NCI-H1694 (cell line): ENCODE data around the gene CFDP1.
"Not testable (repeated sequence)": the region's sequence is repeated elsewhere in the genome, so short reads cannot be mapped to it uniquely, and the experiment has no call there.

Source experiments
- DNase-seq: peaks from one replicate; lab custom pipeline; 2025; lab: John Stamatoyannopoulos, UW

The CFDP1 gene

GRCh38 chr16:75432828-75433731 lies at the start of gene CFDP1:
CFDP1 (minus strand) TSS chr16:75433503; CDS start chr16:75433352, 151 bp downstream.
- peak; percentile 84 for DNase-seq

- DNase-seq = no peak
These were observed 49.3 kb upstream of the CFDP1 start for GRCh38 chr16:75482434-75483205.

GRCh38 chr16:75481475-75481874 lies 48.2 kb upstream of the CFDP1 start:
- DNase-seq = no peak

- DNase-seq = no peak
These were observed 46.2 kb upstream of the CFDP1 start for GRCh38 chr16:75479421-75479990.

- DNase-seq = no peak
These were observed 45.4 kb upstream of the CFDP1 start for GRCh38 chr16:75478480-75479345.

- no peak for DNase-seq
These were observed 44.6 kb upstream of the CFDP1 start for GRCh38 chr16:75477680-75478473.

- DNase-seq = no peak
These were observed 43.5 kb upstream of the CFDP1 start for GRCh38 chr16:75476817-75477216.

- DNase-seq = no peak
These were observed 42.1 kb upstream of the CFDP1 start for GRCh38 chr16:75475420-75475847.

- no peak for DNase-seq
These were observed 39.9 kb upstream of the CFDP1 start for GRCh38 chr16:75472908-75473877.

- DNase-seq = peak; percentile 25
These were observed 38.7 kb upstream of the CFDP1 start for GRCh38 chr16:75471723-75472633.

- DNase-seq = no peak
These were observed 33.5 kb upstream of the CFDP1 start for GRCh38 chr16:75466760-75467159.

GRCh38 chr16:75464122-75464918 lies 31.0 kb upstream of the CFDP1 start, which contains the start of gene TMEM170A:
TMEM170A (minus strand) TSS chr16:75464689; CDS start chr16:75464600, 89 bp downstream.
- peak; percentile 91 for DNase-seq

GRCh38 chr16:75463389-75464121 lies 30.3 kb upstream of the CFDP1 start:
- DNase-seq = not testable (repeated sequence)

- DNase-seq = no peak
These were observed 29.5 kb upstream of the CFDP1 start for GRCh38 chr16:75462806-75463205.

- DNase-seq = no peak
These were observed 28.3 kb upstream of the CFDP1 start for GRCh38 chr16:75461575-75461974.

GRCh38 chr16:75460446-75460845 lies 27.1 kb upstream of the CFDP1 start:
- DNase-seq = no peak

- DNase-seq = no peak
These were observed 26.4 kb upstream of the CFDP1 start for GRCh38 chr16:75459691-75460090.
